AG04449 (cell line): ENCODE results near the gene LUC7L2.

Experiments
- CTCF ChIA-PET: fragments of 350-600 bp; formaldehyde crosslinking; extraction: SDS; loops from one replicate; lab custom pipeline; 2021; ENCODE audit warnings: antibody characterized with exemption; lab: Yijun Ruan, JAX
- POLR2A ChIA-PET: fragments of 400-600, 350-600 bp; formaldehyde crosslinking; extraction: SDS; loops from one replicate; lab custom pipeline; 2020; ENCODE audit warnings: antibody characterized with exemption, inconsistent platforms; lab: Yijun Ruan, JAX
- DNase-seq: peaks from one replicate; pipeline ENCODE4 v3.0.0-alpha.2; 2010; ENCODE audit warnings: low read depth, low spot score
- H3K4me3 ChIP-seq: 2 replicates; pipeline ENCODE4 v1.5.1; 2011; ENCODE audit warnings: low read depth, mild to moderate bottlenecking, control low read depth, low read length
- CTCF ChIP-seq: IDR thresholded peaks from one replicate; pipeline ENCODE4 v1.5.1; 2011; ENCODE audit warnings: mild to moderate bottlenecking, moderate library complexity, low read length, control low read depth, inconsistent platforms; ENCODE audit not compliant: insufficient read depth; ENCODE audit errors: missing control alignments

LUC7L2 gene

DNA sequence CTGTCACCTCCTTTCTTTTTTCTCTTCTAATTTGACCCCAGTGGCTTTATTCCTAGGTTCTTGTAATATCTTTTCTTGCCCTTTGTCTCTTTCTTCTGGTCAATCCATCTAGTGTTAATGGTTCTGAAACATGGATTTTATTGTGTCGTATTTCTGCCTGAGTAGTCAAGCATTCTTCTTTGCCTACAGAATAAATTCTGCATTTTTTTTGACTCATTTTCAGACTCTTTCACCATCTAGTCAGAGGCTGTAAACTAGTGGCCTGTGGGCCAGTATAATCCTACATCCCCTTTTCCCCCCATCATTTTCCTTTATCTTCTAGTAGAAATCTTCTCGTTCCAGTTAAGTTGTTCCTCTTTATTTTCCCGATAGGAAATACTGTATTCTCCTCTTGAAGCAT is 29.4 kb downstream of the LUC7L2 start:
- ChIA-PET CTCF (no interaction called here), POLR2A (no interaction called here)
- DNase-seq = no peak
- no peak overlapping the region for H3K4me3 ChIP-seq
- TF ChIP-seq CTCF = no peak

DNA sequence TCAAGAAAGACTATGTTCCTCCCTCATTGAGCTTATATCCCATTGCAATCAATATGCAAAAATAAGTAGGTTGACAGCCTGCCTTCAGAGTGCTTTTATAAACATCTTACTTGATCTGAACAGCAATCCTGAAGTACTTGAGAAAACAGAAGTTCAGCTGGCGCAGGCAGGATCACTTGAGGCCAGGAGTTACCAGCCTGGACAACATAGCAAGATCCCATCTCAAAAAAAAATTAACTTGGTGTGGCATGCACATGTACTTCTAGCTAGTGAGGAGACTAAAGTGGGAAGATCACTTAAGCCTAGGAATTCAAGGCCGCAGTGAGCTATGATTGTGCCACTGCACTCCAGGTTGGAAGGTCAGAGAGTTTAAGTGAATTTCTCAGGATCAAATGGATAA is 30.1 kb downstream of the LUC7L2 start:
- no peak overlapping the region for H3K4me3 ChIP-seq
- POLR2A ChIA-PET = no interaction called here
- CTCF ChIA-PET = no interaction called here
- DNase-seq = no peak
- no peak for TF ChIP-seq CTCF

- ChIA-PET POLR2A (no interaction called here), CTCF (no interaction called here)
- DNase-seq = no peak
- TF ChIP-seq CTCF = no peak
- H3K4me3 ChIP-seq = no peak overlapping the region
These were observed 34.0 kb downstream of the LUC7L2 start for GRCh38 chr7:139393621-139394211.

DNA sequence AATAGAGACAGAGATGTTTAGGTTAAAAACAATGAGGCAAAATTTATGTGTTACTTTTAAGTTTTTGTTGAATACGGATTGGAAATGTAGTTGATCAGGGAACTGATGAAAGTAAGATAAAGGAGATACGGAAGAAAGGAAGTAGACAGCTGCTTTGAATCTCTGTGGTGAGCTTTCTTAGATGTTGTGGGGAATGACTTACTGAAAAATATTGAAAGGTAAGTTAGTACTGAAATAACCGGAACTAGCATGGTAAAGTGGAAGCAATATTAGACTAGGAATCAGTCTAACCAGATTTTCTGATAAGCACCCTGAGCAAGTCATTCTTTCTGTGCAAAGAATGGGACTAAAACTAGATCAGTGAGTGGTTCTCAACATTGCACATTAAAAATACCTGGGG is 34.8 kb downstream of the LUC7L2 start:
- no peak for DNase-seq
- TF ChIP-seq CTCF = no peak
- no peak overlapping the region for H3K4me3 ChIP-seq
- ChIA-PET CTCF (interaction anchor here (1.3 kb wide), 1 partner anchor 7 kb away, joined by 6 read pairs; no protein-coding TSS in a partner anchor), POLR2A (no interaction called here)

- H3K4me3 ChIP-seq = no peak overlapping the region
- ChIA-PET POLR2A (no interaction called here), CTCF (interaction anchor here (2.4 kb wide), 1 partner anchor 38 kb away, joined by 11 read pairs; no protein-coding TSS in a partner anchor)
- no peak for TF ChIP-seq CTCF
- no peak for DNase-seq
These were observed 36.7 kb downstream of the LUC7L2 start for GRCh38 chr7:139396323-139396951.

GRCh38 chr7:139397192-139397591 is 37.5 kb downstream of the LUC7L2 start:
- no peak for TF ChIP-seq CTCF
- ChIA-PET CTCF (interaction anchor here (2.4 kb wide), 1 partner anchor 37 kb away, joined by 11 read pairs; no protein-coding TSS in a partner anchor), POLR2A (no interaction called here)
- no peak for DNase-seq
- no peak overlapping the region for H3K4me3 ChIP-seq
